Endometrial microvascular endothelial cells (primary cell): ENCODE data around the gene DDX10. TPM values are rescaled to one million over a fixed set of nuclear protein-coding genes. Genes with fewer than 3 reads are reported as not detected.

Experiments used
- in situ Hi-C: cut with HindIII; loops from 2 replicates; pipeline ENCODE4 v1.10.0; 2017; ENCODE audit warnings: low sequenced_read_pairs, low pct_unique_long_range_greater_than_20kb; ENCODE audit errors: inconsistent ontology term
- total RNA-seq: library from RNA; depleted of rRNA; stranded (reverse); fragments of >200 nt; gene quantifications from one replicate; pipeline ENCODE4 v1.2.3, GENCODE V29; 2015; ENCODE audit errors: inconsistent ontology term

Gene DDX10
- total RNA-seq, 1 donor from 2014 or later = 56.9 TPM

DNA sequence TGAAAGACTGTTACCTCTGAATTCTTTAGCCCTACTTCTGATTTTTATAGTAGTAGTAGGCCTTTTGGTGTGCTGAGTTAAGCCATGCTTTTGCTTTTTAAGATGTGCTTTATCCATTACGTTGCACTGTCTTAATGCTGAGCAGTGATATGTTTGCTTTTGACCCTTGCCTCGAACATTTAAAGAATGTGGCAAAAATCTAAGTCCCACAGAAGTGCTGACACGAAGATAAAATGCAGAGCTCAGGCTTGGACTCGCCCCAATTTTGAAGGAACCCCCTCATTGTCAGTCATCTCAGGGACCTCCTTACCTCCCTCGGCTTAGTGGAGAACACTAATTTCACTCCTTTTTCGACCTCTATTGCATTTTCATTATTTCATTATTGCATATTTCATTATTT is 272.9 kb downstream of the DDX10 start:
- in situ Hi-C loops = no loop called here

DNA sequence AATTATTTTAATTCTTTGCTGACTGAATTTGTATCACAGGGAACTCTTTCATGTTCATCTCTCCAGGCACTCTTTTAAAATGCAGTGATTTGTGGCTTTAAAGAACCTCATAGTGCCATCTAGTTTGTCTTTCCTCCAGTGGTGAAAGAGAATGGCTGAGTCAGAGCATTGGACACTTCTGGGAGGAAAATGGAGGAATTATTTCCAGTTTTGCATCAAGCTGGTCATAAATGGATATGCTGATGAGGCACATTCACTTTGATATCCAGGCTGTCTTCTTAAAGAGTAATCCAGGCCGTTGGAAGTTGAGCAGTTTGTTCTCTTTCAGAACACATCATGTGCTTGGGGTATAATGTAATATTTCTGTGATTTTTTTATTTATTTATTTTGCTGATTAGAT is 273.7 kb downstream of the DDX10 start:
- in situ Hi-C loops = no loop called here

DNA sequence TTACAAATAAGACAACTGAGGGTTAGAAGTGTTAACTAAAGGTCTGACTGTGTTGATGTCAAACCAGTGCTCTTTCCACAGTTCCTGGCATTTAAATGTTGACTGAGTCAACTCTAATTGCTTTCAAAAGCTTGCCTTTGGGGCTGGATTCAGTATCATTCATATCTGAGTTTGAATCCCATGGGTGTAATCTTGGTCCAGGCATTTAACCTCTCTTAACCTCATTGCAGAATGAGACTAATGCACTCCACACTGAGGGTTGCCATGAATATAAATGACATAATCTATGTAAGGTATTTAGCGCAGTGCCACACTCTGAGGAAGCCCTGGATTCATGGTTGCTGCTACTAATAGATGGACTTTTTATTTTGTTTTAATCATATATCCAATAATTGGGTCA is 274.3 kb downstream of the DDX10 start:
- in situ Hi-C loops = no loop called here

DNA sequence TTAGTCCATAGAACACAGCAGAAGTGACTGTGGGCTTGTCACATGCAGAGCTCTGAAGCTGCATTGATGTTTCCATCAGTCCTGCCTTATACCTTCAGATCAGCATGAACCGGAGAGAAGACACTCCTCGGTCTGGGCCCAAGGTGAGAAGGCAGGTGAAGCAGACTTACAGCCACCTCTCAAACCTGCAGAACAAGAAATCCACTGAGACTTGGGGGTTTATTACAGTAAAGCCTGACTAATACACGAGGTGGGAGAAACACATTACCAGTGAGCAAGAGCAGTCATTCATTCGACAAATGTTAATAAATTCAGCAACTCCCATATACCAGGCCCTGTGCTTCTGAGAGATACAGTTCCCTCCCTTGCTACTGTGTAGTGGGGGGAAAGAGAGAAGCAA is 279.0 kb downstream of the DDX10 start:
- in situ Hi-C loops = no loop called here

DNA sequence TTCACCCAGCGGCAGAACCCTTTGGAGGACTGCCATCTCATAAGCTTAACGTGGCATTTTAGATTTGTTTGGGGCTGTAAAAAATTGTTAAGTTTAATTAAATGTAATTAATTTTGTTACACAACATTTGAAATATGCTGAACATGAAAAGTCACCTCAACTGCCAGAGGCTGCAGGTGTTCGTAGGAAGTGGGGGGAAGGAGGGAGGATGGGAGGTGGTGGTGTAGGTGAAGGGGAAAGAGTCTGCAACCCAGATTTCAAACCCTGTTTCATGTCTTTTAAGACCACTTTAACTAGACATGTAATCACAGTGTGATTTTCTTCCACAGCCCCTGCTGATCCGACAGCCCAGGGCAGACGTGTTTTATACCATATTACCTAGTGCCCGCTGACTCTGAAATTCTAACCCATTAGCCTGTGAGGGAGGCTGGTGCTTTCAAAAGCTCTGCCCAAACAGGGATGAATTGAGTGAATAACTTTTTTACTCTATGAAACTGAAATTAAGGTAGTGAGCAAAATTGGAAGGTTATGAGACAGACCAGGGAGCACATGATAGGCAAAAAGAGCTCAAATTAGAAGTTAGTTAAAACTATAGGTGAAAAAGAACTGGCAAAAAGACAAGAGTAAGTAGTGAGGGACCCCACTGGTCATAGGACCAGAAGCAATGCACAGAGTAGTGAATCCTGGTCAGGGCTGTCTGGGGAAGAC is 279.8 kb downstream of the DDX10 start:
- in situ Hi-C loops = no loop called here

DNA sequence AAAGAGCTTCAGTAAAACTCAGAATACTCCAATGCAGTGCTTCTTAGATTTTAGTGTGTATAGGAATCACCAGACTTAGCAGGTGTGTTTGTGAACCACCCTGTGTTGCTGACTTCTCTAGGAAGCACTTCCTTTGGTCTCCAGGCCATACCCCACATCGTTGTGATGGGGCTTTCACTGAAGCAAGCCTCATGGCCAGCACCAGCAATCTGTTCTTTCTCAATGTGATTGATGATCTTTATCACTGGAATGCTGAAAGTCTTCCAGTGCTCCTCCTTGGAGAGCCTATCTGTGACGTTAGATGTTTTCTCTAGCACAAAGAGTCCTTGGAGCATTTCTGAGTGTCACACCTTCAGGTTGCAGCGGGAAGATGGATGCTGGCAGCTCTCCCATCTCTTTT is 280.5 kb downstream of the DDX10 start:
- in situ Hi-C loops = no loop called here

DNA sequence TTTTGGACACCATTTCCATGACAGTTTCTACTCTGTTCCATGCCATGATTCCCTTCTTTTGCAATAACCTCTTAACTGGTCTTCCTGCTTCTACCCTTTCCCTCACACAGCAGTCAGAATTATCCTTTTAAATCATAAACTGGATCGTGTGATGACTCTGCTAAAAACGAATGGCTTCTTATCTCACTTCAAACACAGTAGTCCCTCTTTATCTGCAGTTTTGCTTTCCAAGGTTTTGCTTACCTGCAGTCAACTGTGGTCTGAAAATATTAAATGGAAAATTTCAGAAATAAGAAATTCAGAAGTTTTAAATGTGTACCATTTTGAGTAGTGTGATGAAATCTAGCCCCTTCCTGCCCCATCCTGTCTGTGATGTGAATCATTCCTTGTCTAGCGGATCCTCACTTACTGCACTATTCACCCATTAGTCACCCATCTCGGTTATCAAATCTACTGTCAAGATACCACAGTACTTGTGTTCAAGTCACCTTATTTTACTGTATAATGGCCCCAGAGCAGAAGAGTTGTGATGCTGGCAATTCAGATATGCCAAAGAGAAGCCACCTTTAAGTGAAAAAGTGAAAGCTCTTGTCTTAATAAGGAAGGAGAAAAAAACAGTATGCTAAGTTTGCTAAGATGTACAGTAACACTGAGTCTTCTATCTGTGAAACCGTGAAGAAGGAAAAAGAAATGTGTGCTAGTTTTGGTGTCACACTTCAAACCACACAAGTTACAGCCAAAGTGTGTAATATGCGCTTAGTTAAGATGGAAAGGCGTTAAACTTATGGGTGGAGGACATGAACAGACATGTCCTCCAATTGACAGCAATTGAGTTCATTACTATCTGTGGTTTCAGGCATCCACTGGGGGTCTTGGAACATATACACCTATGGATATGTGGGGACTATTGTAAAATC is 283.0 kb downstream of the DDX10 start:
- in situ Hi-C loops = no loop called here

DNA sequence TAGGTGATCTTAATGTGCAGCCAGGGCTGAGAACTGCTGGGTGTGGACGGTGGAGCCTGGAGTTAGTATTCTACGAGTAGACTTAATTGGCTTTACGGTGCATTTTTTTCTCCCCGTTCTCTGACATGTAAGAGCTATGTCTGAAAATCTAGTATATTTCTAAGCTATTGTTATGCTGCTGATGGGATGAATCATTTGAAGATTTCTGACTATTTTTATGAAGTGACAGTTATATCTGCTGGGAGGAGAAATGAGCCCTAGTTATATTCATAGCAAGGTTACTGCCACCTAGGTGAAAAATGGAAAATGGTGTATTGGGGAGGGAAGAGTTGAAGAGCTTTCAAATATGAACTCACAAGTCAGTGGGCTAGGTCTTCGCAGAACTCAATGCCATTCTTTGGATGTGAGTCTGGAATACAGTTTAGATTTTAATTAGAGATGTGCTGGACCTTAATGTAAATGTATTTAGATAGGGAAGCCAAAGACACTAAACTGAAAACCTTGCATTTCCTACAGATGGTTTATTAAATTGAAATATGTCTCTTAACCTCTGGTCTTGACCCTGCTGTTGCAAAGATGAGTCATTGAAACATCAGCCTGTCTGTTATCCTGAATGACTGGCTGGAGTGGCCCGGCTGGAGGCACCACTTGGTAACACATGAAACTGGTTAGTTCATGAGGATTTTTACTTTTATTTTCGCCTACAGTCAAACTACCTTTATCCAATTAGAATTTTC is 293.7 kb downstream of the DDX10 start:
- in situ Hi-C loops = no loop called here

DNA sequence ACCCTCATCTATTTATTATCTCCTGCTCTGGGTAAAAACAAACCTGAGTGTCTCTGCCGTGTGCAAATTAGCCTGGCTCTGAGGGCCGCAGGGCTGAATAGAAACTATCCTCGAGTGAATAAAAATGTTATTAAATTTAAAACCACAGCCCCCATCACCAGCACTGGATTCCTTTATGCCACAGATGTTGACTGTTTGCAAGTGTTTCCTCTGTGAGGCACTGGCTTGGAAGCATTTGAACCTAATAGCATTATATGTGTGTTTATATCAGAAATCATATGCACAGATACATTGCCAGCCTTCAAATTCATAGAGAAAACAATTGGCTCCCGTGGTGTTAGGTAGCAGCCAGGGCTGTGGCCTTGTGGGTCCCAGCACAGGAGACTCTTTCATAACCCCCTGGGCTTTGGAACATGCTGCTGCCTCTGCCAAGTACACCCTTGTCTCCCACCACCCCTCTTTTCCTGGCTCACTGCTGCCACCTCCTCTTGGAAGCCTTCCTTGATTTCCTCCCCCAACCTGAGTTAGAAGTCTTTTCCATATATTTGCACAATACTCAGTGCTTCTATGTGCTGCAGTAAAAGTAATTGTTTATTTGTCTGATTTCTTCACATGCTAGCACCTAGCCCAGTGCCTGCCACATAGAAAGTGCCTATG is 294.4 kb downstream of the DDX10 start:
- in situ Hi-C loops = no loop called here

DNA sequence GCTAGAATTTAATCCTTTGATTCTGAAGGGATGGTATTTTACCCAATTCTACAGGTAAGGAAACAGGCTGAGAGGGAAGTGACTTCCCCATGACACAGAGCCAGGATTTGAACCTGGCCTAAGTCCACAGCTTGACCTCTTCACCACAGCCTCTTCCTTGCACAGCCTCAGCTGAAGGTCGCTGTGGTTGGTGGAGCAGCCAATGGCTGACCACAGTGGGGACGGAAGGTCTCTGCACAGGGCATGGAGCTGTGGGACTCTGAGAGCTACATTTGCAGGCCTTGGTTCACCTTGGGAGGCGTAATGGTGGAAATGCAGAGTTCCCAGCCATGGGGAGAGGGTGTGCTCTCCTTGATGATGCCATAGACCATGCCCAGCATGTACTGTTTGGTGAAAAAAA is 295.0 kb downstream of the DDX10 start:
- in situ Hi-C loops = no loop called here

DNA sequence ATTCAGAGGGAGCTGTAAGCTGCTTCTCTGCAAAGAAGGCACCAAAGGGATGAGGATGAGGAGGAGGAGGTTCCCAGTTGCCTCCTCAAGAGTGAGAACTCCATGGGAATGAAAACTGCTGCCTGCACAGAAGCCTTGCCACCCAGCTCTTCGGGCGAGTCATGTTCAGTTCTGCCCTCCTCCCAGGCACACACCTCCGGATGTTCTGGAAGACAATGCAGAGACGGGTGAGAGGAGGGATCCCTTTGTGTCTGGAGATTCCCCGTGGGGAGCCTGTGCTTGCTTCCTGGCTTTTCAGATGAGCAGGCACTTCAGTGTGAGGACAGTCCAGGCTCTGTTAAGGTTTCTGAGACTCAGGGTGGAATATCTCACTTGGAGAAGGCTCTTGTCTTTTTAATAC is 295.6 kb downstream of the DDX10 start:
- in situ Hi-C loops = no loop called here

DNA sequence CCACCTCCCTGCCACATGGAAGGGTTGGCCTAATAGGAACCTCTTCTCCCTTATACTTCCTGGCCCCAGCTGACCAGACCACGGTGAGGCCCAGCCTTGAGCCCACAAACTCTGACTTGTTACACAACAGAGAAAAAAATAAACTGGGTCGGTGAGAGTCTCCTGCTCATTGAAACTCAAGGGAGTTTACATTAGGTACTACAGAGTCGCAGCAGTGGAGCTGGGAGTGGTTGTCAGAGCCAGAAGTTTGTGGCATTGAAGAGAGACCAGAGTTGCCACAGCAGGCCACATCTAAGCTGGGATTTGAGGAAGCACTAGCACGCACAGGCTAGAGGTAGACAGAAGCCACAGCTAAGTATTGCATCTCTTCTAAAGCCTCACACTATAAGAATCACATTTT is 296.2 kb downstream of the DDX10 start:
- in situ Hi-C loops = no loop called here

DNA sequence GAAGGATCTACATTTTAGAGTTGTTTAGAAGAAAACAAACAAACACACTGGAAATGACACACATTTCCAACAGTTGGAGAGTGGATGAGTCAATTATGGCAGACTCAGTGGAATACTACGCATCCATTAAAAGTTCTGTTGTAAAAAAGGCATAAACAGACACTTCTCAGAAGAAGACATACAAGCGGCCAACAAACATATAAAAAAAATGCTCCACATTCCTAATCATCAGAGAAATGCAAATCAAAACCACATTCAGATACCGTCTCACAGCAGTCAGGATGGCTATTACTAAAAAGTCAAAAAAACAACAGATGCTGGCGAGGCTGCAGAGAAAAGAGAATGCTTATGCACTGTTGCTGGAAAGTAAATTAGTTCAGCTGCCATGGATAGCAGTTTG is 298.2 kb downstream of the DDX10 start:
- in situ Hi-C loops = no loop called here

DNA sequence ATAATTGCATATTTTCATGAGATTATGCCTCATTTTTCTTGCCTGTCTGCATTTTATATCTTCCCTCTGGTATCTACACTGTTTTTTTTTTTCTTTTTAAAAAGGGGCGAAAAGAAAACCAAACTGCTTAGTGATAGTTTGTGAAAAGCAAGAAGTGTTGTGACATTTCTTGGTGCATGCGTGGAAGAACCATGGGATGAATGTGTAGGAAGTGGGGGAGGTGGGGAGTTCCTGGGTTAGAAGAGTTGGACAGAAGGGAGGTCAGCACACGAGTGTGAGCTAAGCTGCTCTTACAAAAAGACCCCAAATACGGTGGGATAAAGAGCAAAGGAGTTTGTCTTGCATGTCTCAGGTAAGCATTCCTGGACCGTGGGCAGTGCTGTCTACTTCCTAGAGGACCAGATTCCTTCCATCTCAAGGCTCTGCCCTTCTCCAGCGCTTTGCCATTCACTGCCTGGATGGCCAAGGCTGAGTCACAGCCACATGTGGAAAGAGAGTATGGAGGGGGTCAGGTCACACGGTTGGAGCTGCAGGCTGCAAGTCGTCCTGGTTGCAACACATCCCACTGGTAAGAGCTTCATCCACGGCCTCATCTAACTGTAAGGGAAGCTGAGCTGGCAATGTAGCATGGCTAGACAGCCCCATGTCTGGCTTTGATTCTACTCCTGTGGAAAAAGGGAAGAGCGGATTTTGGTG is 300.6 kb downstream of the DDX10 start:
- in situ Hi-C loops = no loop called here

DNA sequence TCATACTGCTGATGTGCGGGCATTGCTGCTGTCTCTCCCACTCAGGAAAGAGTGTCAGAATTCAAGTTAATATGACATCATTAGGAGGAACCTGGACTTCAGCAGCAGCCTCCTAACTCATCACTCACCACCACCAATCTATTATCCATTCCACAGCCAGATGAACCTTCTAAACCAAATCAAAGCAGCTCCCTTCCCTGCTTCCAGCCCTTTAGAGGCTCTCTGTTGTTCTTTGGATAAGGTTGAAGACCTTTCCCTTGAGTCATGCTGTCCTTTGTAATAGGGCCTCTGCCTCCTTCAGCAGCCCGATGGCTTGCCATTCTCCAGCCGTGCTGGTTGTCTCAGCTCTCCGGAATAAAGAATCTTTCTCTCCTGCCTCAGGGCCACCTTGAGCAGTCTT is 301.3 kb downstream of the DDX10 start:
- in situ Hi-C loops = no loop called here

DNA sequence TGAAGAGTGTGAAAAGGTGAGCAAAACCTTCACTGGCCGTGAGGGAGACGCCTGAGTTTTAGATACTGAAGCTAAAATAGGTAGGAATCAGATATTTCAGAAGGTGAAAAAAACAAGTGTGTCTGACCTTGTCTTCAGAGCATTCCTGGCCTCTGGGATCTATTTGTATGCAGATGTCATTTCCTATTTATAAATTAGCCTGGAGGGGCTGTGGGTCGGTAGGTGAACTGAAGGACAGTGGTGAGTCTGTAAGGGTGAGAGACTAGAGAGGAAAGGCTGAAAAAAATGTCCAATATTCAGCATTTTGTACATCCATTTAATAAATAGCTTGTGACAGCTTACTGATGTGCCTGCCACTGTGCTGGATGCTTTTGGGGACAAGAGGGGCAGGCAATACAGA is 302.1 kb downstream of the DDX10 start:
- in situ Hi-C loops = no loop called here

DNA sequence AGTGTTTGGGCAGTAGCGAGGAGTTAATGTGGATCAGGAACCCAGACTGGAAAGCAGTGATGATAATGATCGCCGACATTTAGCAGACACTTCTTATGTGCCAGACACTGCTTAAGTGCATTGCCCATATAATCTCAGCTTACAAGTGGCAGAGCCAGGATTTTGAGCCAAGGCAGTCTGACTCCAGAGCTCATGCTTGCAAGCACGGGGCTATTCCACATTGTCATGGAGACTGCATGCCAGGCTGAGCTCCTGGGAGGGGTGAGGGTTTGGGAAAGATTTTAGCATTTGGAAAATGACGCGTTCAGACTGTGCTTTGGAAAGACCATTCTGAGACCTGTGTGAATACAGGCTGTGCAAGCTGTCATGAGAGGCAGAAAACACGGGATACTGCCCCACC is 302.7 kb downstream of the DDX10 start:
- in situ Hi-C loops = no loop called here

DNA sequence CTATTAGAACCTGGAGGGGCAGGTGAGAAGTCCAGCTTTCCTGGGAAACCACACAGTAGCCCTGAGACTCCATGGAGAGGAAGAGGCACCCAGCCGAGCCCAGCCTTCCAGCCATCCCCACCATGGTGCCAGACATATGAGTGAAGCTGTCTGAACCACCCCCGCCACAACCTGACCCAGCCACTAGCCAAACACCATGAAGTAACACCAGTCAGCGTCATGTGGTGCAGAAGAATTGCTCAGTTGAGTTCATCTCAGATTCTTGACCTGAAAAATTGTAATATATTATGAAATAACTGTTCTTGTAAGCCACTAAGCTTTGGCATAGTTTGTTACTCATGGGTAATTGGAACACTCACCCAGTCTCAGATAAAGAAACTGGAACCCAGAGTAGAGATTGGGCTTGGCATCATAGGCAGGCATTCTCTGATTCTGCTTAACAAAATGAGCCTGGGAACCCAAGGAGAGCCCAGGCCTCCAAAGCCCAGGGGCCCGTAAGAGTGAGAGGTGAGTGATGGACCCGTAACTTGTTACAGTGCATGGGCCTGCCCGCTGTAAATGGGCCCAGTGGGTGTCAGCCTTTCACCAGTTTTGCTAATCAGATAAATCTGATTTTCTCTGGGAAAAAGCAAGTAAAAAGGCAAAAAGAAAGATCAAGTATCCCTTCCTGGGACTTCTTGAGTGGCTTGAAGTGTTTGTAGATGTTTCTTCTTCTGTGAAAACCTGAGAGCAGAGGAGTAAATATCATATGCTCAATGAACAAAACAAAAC is 305.5 kb downstream of the DDX10 start:
- in situ Hi-C loops = no loop called here
